Measurements from ENCODE around the gene NMNAT3.

The NMNAT3 gene

DNA sequence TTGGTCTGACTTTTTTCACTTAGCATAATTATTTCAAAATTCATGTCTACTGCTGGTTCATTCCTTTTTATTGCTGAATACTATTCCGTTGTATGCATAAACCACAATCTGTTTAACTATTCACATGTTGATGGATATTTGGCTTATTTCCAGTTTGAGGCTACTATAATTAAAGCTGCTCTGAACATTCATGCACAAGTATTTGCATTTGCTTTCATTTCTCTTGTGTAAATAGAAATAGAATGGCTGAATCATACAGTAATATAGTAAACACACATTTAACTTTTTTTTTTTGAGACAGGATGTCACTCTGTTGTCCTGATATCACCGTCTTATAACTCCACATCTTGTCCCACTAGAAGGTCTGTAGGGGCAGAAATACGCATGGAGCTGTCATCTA is 57.3 kb downstream of the NMNAT3 start:
- no peak for DNase-seq
- no peaks in the 10 kb centered on the region for H3K27me3 ChIP-seq (replicated peaks; ENCODE audit: control insufficient read depth, insufficient read depth, low read length, poor library complexity, severe bottlenecking)
- no peak overlapping the region for H3K4me3 ChIP-seq (ENCODE audit: insufficient read depth, low read depth, low read length, poor library complexity, severe bottlenecking)

DNA sequence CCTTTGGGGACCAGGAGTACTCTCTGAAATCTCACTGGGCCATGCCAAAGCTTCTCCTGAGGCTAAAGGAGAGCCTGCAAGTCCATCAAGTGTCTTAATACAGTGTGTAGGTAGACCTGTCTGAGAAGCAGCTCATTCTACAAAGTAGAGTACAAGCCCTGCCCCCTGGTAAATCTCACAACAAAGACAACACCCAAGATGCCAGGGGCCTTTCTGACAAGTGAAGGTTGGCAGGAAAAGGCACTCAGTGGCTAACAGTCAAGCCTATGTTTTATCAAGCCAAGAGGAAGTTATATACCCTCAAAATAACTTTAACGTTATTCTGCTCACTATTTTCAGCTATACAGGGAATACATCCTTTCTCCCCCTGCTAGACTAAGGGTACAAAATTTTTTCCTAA is 58.3 kb downstream of the NMNAT3 start:
- Histone ChIP-seq H3K4me1 (ENCODE audit: control insufficient read depth, insufficient read depth, low read length, poor library complexity, severe bottlenecking) (no peaks in the 10 kb centered on the region), H3K9me3 (ENCODE audit: control insufficient read depth, low read length) (no peaks in the 10 kb centered on the region), H3K27me3 (replicated peaks; ENCODE audit: control insufficient read depth, insufficient read depth, low read length, poor library complexity, severe bottlenecking) (no peaks in the 10 kb centered on the region), H3K36me3 (ENCODE audit: control insufficient read depth, insufficient read depth, low read length) (no peaks in the 10 kb centered on the region), H3K4me3 (ENCODE audit: insufficient read depth, low read depth, low read length, poor library complexity, severe bottlenecking) (no peak overlapping the region), H3K27ac (ENCODE audit: insufficient read depth, low read length, poor library complexity, severe bottlenecking) (no peak overlapping the region)
- no peak for DNase-seq

More for the DNA sequence above, 57.3 kb downstream of the NMNAT3 start:
- Histone ChIP-seq H3K27ac (ENCODE audit: insufficient read depth, low read length, poor library complexity, severe bottlenecking) (no peak overlapping the region), H3K36me3 (ENCODE audit: control insufficient read depth, insufficient read depth, low read length) (no peaks in the 10 kb centered on the region), H3K9me3 (ENCODE audit: control insufficient read depth, low read length) (no peaks in the 10 kb centered on the region), H3K4me1 (ENCODE audit: control insufficient read depth, insufficient read depth, low read length, poor library complexity, severe bottlenecking) (no peaks in the 10 kb centered on the region)

DNA sequence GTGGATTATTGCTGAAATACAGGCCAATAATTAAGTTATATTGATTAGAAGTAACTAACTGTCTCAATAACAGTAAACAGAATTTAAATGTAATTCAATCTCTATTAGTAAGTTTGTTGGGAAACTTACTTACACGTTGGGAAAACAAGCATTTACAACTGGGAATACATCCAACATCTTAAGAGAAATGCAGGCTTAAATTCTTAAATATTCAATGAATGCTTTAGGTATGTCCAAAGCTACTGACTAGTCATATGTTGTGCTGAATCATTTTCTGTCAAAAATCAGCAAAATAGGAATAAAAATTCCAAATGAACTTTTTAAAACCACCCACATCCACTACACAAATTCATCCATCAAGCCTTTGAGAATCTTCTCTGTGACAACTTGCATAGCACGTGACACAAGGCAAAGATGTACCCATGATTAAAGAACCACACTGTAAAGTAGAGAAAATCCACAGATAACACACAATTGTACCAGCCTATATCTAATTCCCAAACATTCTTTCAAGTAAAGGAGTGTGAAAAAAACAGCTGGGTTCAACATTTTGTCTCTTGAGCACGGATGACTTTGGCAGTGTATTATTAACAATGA is 60.0 kb downstream of the NMNAT3 start:
- no peaks in the 10 kb centered on the region for H3K4me1 ChIP-seq (ENCODE audit: control insufficient read depth, insufficient read depth, low read length, poor library complexity, severe bottlenecking)
- no peak for DNase-seq
- no peak overlapping the region for H3K4me3 ChIP-seq (ENCODE audit: insufficient read depth, low read depth, low read length, poor library complexity, severe bottlenecking)
- no peaks in the 10 kb centered on the region for H3K36me3 ChIP-seq (ENCODE audit: control insufficient read depth, insufficient read depth, low read length)
- no peaks in the 10 kb centered on the region for H3K27me3 ChIP-seq (replicated peaks; ENCODE audit: control insufficient read depth, insufficient read depth, low read length, poor library complexity, severe bottlenecking)
- no peaks in the 10 kb centered on the region for H3K9me3 ChIP-seq (ENCODE audit: control insufficient read depth, low read length)
- H3K27ac ChIP-seq (ENCODE audit: insufficient read depth, low read length, poor library complexity, severe bottlenecking) = no peak overlapping the region

DNA sequence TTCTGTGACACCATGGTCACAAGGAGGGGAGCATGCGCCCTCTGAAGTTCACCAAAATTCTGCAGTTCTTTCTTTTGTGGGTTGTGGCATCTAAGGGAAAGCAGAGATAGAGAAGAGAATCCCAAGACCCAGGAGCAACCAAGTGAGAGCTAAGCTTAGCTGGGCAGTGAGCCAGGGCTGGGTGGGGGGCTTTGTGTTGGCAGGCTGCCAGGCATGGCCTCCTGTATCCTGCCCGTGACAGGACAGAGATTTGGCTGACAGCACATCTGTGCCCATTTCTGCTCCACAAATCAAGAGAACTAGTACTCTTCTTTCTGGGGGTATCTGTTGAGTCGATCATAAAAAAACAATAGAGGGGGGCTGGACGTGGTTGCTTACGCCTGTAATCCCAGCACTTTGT is 66.2 kb downstream of the NMNAT3 start:
- Histone ChIP-seq H3K36me3 (ENCODE audit: control insufficient read depth, insufficient read depth, low read length) (no peaks in the 10 kb centered on the region), H3K4me3 (ENCODE audit: insufficient read depth, low read depth, low read length, poor library complexity, severe bottlenecking) (no peak overlapping the region), H3K9me3 (ENCODE audit: control insufficient read depth, low read length) (no peaks in the 10 kb centered on the region), H3K27me3 (replicated peaks; ENCODE audit: control insufficient read depth, insufficient read depth, low read length, poor library complexity, severe bottlenecking) (no peaks in the 10 kb centered on the region), H3K27ac (ENCODE audit: insufficient read depth, low read length, poor library complexity, severe bottlenecking) (no peak overlapping the region), H3K4me1 (ENCODE audit: control insufficient read depth, insufficient read depth, low read length, poor library complexity, severe bottlenecking) (no peaks in the 10 kb centered on the region)
- no peak for DNase-seq

DNA sequence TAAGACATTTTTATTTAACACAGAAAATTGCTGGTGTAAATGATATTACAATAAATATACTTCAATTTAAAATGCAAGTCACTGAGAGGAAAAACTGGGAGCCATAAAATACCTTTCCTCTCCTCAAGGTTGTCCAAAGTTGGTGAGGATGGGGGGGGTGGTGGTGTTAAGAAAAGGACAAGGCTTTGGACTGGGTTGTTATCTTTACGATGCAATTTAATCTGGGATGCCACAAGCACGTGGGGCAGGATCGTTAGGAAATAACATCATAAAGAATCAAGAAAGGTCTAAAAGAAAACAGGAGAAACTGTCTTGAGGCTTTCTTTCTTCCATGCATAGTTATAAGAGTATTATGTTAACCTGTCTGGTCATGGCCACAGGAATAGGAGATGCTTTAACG is 66.9 kb downstream of the NMNAT3 start:
- no peak for DNase-seq
- no peak overlapping the region for H3K27ac ChIP-seq (ENCODE audit: insufficient read depth, low read length, poor library complexity, severe bottlenecking)
- H3K9me3 ChIP-seq (ENCODE audit: control insufficient read depth, low read length) = no peaks in the 10 kb centered on the region
- H3K4me1 ChIP-seq (ENCODE audit: control insufficient read depth, insufficient read depth, low read length, poor library complexity, severe bottlenecking) = no peaks in the 10 kb centered on the region
- H3K27me3 ChIP-seq (replicated peaks; ENCODE audit: control insufficient read depth, insufficient read depth, low read length, poor library complexity, severe bottlenecking) = no peaks in the 10 kb centered on the region
- no peak overlapping the region for H3K4me3 ChIP-seq (ENCODE audit: insufficient read depth, low read depth, low read length, poor library complexity, severe bottlenecking)
- H3K36me3 ChIP-seq (ENCODE audit: control insufficient read depth, insufficient read depth, low read length) = no peaks in the 10 kb centered on the region

DNA sequence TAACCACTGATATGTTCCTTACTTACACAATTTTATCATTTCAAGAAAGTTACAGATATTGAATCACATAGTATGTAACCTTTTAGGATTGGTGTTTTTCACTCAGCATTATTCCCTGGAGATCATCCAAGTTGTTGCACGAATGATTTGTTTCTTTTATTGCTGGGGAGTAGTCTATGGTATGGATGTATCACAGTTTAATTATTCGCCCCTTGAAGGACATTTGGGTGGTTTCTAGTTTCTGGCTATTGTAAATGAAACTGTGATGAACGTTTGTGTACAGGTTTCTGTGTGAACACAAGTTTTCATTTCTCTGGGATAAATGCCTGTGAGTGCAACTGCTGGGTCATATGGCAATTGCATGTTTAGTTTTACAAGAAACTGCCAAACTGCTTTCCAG is 68.8 kb downstream of the NMNAT3 start:
- H3K4me3 ChIP-seq (ENCODE audit: insufficient read depth, low read depth, low read length, poor library complexity, severe bottlenecking) = no peak overlapping the region
- DNase-seq = no peak

DNA sequence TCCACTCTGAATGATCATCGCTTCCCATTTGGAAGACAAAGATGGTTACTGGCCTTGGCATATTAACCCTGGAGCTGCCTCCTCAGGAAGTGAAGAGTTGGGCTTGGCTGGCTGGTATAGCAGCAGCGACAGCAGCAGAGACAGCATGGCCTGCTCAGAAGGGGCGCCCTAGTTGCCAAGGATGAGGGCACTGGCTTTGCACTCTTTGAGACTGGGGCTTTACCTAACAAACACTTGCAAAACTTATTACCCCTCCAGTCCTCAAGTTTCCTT is 69.7 kb downstream of the NMNAT3 start:
- H3K27ac ChIP-seq (ENCODE audit: insufficient read depth, low read length, poor library complexity, severe bottlenecking) = no peak overlapping the region
- H3K27me3 ChIP-seq (replicated peaks; ENCODE audit: control insufficient read depth, insufficient read depth, low read length, poor library complexity, severe bottlenecking) = no peaks in the 10 kb centered on the region
- no peaks in the 10 kb centered on the region for H3K9me3 ChIP-seq (ENCODE audit: control insufficient read depth, low read length)
- H3K36me3 ChIP-seq (ENCODE audit: control insufficient read depth, insufficient read depth, low read length) = no peaks in the 10 kb centered on the region
- DNase-seq = no peak
- no peaks in the 10 kb centered on the region for H3K4me1 ChIP-seq (ENCODE audit: control insufficient read depth, insufficient read depth, low read length, poor library complexity, severe bottlenecking)
- H3K4me3 ChIP-seq (ENCODE audit: insufficient read depth, low read depth, low read length, poor library complexity, severe bottlenecking) = no peak overlapping the region

More for the DNA sequence above, 68.8 kb downstream of the NMNAT3 start:
- H3K27me3 ChIP-seq (replicated peaks; ENCODE audit: control insufficient read depth, insufficient read depth, low read length, poor library complexity, severe bottlenecking) = no peaks in the 10 kb centered on the region
- H3K36me3 ChIP-seq (ENCODE audit: control insufficient read depth, insufficient read depth, low read length) = no peaks in the 10 kb centered on the region
- no peak overlapping the region for H3K27ac ChIP-seq (ENCODE audit: insufficient read depth, low read length, poor library complexity, severe bottlenecking)
- no peaks in the 10 kb centered on the region for H3K9me3 ChIP-seq (ENCODE audit: control insufficient read depth, low read length)
- H3K4me1 ChIP-seq (ENCODE audit: control insufficient read depth, insufficient read depth, low read length, poor library complexity, severe bottlenecking) = no peaks in the 10 kb centered on the region

DNA sequence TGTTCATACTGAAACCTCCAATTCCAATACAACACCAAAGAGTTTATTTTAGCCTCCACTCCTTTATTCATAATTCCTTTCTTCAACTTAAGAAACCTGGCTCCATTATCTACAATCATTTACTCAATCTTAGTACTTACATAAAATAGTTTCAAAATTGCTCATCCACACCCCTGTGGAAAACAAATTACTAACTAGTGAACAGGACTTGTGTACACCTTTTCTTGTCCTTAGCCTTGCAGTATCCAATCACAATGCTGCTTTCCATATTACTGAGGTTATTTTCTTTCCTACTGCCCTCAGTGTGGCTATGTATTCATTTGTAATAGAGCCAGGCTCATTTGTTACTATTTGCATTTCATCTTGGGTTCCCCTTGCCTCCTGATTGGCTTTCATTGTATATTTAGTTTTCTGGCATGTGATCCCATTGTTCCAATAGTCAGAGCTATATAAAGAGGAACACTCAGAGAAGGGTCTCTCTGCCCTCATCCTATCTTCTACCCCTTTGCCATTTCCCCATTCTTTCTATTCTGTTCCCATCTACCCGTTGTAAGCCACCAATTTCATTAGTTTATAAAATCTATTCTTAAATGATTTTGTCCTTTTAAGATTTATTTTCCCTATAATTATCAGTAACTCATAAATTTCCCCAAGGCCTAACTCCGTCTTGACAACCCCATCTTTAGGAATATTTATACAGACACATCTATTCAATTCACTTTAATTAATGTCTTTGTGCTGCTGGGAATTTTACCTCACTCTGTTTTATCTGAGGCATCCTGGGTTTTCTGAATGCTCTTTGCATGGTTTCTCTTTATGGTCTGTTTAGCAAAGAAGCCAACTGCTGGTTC is 70.3 kb downstream of the NMNAT3 start:
- Histone ChIP-seq H3K9me3 (ENCODE audit: control insufficient read depth, low read length) (no peaks in the 10 kb centered on the region), H3K36me3 (ENCODE audit: control insufficient read depth, insufficient read depth, low read length) (no peaks in the 10 kb centered on the region), H3K27me3 (replicated peaks; ENCODE audit: control insufficient read depth, insufficient read depth, low read length, poor library complexity, severe bottlenecking) (no peaks in the 10 kb centered on the region), H3K4me1 (ENCODE audit: control insufficient read depth, insufficient read depth, low read length, poor library complexity, severe bottlenecking) (no peaks in the 10 kb centered on the region), H3K27ac (ENCODE audit: insufficient read depth, low read length, poor library complexity, severe bottlenecking) (no peak overlapping the region), H3K4me3 (ENCODE audit: insufficient read depth, low read depth, low read length, poor library complexity, severe bottlenecking) (no peak overlapping the region)
- DNase-seq = no peak

DNA sequence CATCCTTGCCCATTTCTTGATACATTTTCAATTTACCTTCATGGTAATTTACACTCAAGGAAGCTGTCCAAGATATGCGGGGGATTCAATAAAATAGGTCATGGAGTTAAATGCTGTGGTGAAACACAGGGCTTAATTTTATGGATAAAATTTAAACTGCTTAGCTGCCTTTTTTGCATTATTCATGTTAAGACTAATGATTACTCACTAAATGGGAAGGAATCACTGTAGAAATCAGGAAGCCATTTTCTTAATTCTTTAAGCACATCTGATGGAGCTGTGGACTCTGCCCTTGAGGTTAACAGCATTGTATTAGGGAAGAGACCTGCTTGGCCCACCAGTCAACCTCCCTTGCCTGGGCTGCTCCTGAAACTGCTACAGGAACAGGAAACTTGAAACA is 75.8 kb downstream of the NMNAT3 start:
- no peak for DNase-seq
- no peak overlapping the region for H3K4me3 ChIP-seq (ENCODE audit: insufficient read depth, low read depth, low read length, poor library complexity, severe bottlenecking)
- no peak overlapping the region for H3K27ac ChIP-seq (ENCODE audit: insufficient read depth, low read length, poor library complexity, severe bottlenecking)
- no peaks in the 10 kb centered on the region for H3K9me3 ChIP-seq (ENCODE audit: control insufficient read depth, low read length)
- no peaks in the 10 kb centered on the region for H3K4me1 ChIP-seq (ENCODE audit: control insufficient read depth, insufficient read depth, low read length, poor library complexity, severe bottlenecking)
- no peaks in the 10 kb centered on the region for H3K27me3 ChIP-seq (replicated peaks; ENCODE audit: control insufficient read depth, insufficient read depth, low read length, poor library complexity, severe bottlenecking)
- H3K36me3 ChIP-seq (ENCODE audit: control insufficient read depth, insufficient read depth, low read length) = no peaks in the 10 kb centered on the region

DNA sequence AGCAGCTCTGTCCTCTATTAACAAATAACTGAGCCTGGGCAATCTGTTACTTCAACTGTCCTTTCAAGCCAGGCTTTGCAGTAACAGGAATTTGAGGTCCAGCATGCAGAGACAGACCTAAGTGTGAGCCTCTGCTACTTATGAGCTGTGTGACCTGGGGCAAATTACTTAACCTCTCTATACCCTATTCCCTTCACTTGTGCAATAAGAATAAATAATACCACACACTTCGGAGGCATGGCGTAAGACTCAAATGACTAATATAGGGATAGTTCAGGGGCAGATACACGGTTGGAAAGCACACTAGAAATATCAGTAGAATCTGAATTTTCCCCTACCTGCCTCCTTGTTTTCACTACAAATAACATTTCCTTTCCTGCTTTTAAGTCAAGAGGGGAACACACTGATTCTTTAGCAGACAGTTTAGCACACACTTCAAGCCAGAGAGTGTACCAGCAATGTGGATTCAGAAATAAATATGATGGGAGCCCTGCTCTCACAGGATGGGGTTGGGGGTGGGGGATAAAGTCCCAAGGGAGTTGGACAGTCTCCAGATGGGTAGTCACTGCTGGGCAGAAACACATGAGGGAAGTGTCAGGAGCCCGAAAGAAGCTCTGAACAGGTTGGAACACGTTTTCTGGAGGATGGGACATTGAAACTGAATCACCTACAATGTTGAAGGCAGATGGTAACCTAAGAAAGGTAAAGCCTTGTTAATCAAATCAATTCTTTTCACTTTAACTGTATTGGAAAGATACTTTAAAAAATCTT is 76.4 kb downstream of the NMNAT3 start:
- Histone ChIP-seq H3K27me3 (replicated peaks; ENCODE audit: control insufficient read depth, insufficient read depth, low read length, poor library complexity, severe bottlenecking) (no peaks in the 10 kb centered on the region), H3K4me1 (ENCODE audit: control insufficient read depth, insufficient read depth, low read length, poor library complexity, severe bottlenecking) (no peaks in the 10 kb centered on the region), H3K9me3 (ENCODE audit: control insufficient read depth, low read length) (no peaks in the 10 kb centered on the region), H3K27ac (ENCODE audit: insufficient read depth, low read length, poor library complexity, severe bottlenecking) (no peak overlapping the region), H3K4me3 (ENCODE audit: insufficient read depth, low read depth, low read length, poor library complexity, severe bottlenecking) (no peak overlapping the region), H3K36me3 (ENCODE audit: control insufficient read depth, insufficient read depth, low read length) (no peaks in the 10 kb centered on the region)
- no peak for DNase-seq
